HCT116 (cell line): ENCODE results near the gene FKBP6. TPM values are rescaled to one million over a fixed set of nuclear protein-coding genes. Genes with fewer than 3 reads are reported as not detected.

Experiments used
- ATAC-seq: fragments of 200-7000 bp; cut with Tn5 transposase; 2 replicates; pipeline ENCODE4 v1.9.1; 2020; ENCODE audit warnings: mild to moderate bottlenecking, moderate library complexity
- BruUV-seq: library from RNA; stranded (reverse); fragments of 400-500 nt; replicated peaks from 2 replicates; lab custom pipeline; 2021; lab: Mats Ljungman, UMichigan
- CTCF ChIA-PET: fragments of 300-600 bp; sonication (Branson Sonifier 250); formaldehyde crosslinking; loops from one replicate; lab custom pipeline; 2021; ENCODE audit warnings: antibody characterized with exemption; lab: Charles Lee
- POLR2A ChIA-PET: fragments of 300-600, 350-600 bp; sonication (Branson Sonifier 250); formaldehyde crosslinking; loops from one replicate; lab custom pipeline; 2021; ENCODE audit warnings: antibody characterized with exemption; lab: Charles Lee
- RAD21 ChIA-PET, 2 experiments: fragments of 300-600 bp; sonication (Branson Sonifier 250); formaldehyde crosslinking; loops; one replicate each; lab custom pipeline; 2023; ENCODE audit warnings: low total read pairs in 2 of 2; ENCODE audit not compliant: uncharacterized antibody in 2 of 2, unreplicated experiment in 2 of 2, low non-redundant PET in 1 of 2; lab: Charles Lee
- DNase-seq: peaks from one replicate; pipeline ENCODE4 v3.0.0-alpha.2; 2010; ENCODE audit warnings: low read depth, low spot score
- H2AFZ ChIP-seq: fragments of 200-600 bp; shearing (Covaris generic), sonication (generic); 2 replicates; pipeline ENCODE4 v1.6.1; 2017; ENCODE audit warnings: low read depth, mixed run types, mixed read lengths, antibody characterized with exemption, low read length; ENCODE audit not compliant: poor library complexity, severe bottlenecking
- H3K27ac ChIP-seq: 2 replicates; pipeline ENCODE4 v1.5.1; 2012; ENCODE audit warnings: low read depth, low read length
- H3K27me3 ChIP-seq: fragments of 200-600 bp; sonication (generic); 2 replicates; pipeline ENCODE4 v1.6.1; 2016; ENCODE audit warnings: mixed run types, low read length, mixed read lengths; ENCODE audit not compliant: insufficient read depth
- H3K36me3 ChIP-seq, 2 experiments: fragments of 200-500 bp in 1 of 2; fragments of 200-600 bp in 1 of 2; sonication (Bioruptor generic) in 1 of 2; sonication (generic) in 1 of 2; 2 replicates each; pipeline versions ENCODE4 v1.5.1 to v1.6.1; 2014 to 2016; ENCODE audit warnings: low read length in 2 of 2, inconsistent platforms in 1 of 2, mixed read lengths in 1 of 2, mixed run types in 1 of 2; ENCODE audit not compliant: insufficient read depth in 2 of 2, control insufficient read depth in 1 of 2
- H3K4me1 ChIP-seq, 2 experiments: fragments of 200-600 bp in 1 of 2; sonication (generic) in 1 of 2; 2 replicates each; pipeline versions ENCODE4 v1.5.1 to v1.6.1; 2012 to 2017; ENCODE audit warnings: low read length in 2 of 2, inconsistent platforms in 1 of 2, mild to moderate bottlenecking in 1 of 2, mixed read lengths in 1 of 2, mixed run types in 1 of 2, moderate library complexity in 1 of 2; ENCODE audit not compliant: insufficient read depth in 2 of 2, control insufficient read depth in 1 of 2
- H3K4me2 ChIP-seq: fragments of 200-600 bp; sonication (generic); 2 replicates; pipeline ENCODE4 v1.6.1; 2017; ENCODE audit warnings: mixed run types, low read length, mixed read lengths
- H3K4me3 ChIP-seq, 2 experiments: fragments of 200-600 bp in 1 of 2; sonication (generic) in 1 of 2; replicated peaks in 1 of 2; 2 replicates each; pipeline ENCODE4 v1.5.1; 2011 to 2016; ENCODE audit warnings: low read length in 2 of 2, control low read depth in 1 of 2, low read depth in 1 of 2, mild to moderate bottlenecking in 1 of 2, mixed read lengths in 1 of 2, mixed run types in 1 of 2
- H3K79me2 ChIP-seq: fragments of 200-600 bp; sonication (generic); 2 replicates; pipeline ENCODE4 v1.6.1; 2017; ENCODE audit warnings: mild to moderate bottlenecking, mixed run types, low read length, moderate library complexity, mixed read lengths; ENCODE audit not compliant: insufficient read depth
- H3K9ac ChIP-seq: fragments of 200-600 bp; sonication (generic); 2 replicates; pipeline ENCODE4 v1.6.1; 2016; ENCODE audit warnings: low read length, mixed read lengths
- H3K9me2 ChIP-seq: fragments of 200-600 bp; sonication (generic), shearing (Covaris generic); 2 replicates; pipeline ENCODE4 v1.6.1; 2017; ENCODE audit warnings: mixed run types, mild to moderate bottlenecking, moderate library complexity; ENCODE audit not compliant: insufficient read depth
- H3K9me3 ChIP-seq, 2 experiments: fragments of 200-500 bp in 1 of 2; fragments of 200-600 bp in 1 of 2; sonication (Bioruptor generic) in 1 of 2; sonication (generic) in 1 of 2; 2 replicates each; pipeline ENCODE4 v1.6.1; 2014 to 2017; ENCODE audit warnings: low read length in 2 of 2, mixed read lengths in 2 of 2, inconsistent platforms in 1 of 2, low read depth in 1 of 2, mild to moderate bottlenecking in 1 of 2, mixed run types in 1 of 2, moderate library complexity in 1 of 2; ENCODE audit not compliant: control insufficient read depth in 1 of 2, insufficient read depth in 1 of 2
- H4K20me1 ChIP-seq: fragments of 200-600 bp; sonication (generic), shearing (Covaris generic); 2 replicates; pipeline ENCODE4 v1.6.1; 2017; ENCODE audit warnings: mixed run types, mild to moderate bottlenecking, moderate library complexity; ENCODE audit not compliant: insufficient read depth
- CTCF ChIP-seq, 3 experiments: fragments of 200-600 bp in 1 of 3; sonication (generic) in 1 of 3; IDR thresholded peaks in 2 of 3; conservative IDR thresholded peaks in 1 of 3; 2 replicates each; pipeline ENCODE4 v1.5.1; 2012 to 2017; ENCODE audit warnings: low read depth in 2 of 3, low read length in 2 of 3, antibody characterized with exemption in 1 of 3, borderline replicate concordance in 1 of 3, control low read depth in 1 of 3, mild to moderate bottlenecking in 1 of 3, mixed read lengths in 1 of 3, mixed run types in 1 of 3, moderate library complexity in 1 of 3; ENCODE audit not compliant: insufficient read depth in 1 of 3
- FOSL1 ChIP-seq: IDR thresholded peaks from 2 replicates; pipeline ENCODE4 v1.6.1; 2012; ENCODE audit warnings: low read depth
- MAX ChIP-seq: IDR thresholded peaks from 2 replicates; pipeline ENCODE4 v1.6.1; 2012
- POLR2AphosphoS5 ChIP-seq: IDR thresholded peaks from 2 replicates; pipeline ENCODE4 v1.6.1; 2011; ENCODE audit warnings: mild to moderate bottlenecking, low read depth, low read length, moderate library complexity
- TCF7L2 ChIP-seq: IDR thresholded peaks from 2 replicates; pipeline ENCODE4 v1.7.0; 2011; ENCODE audit warnings: borderline replicate concordance, inconsistent platforms; ENCODE audit not compliant: insufficient read depth, insufficient read length; ENCODE audit errors: extremely low read depth
- ZFX ChIP-seq: fragments of 450-650 bp; IDR thresholded peaks from 2 replicates; pipeline ENCODE4 v1.6.1; 2017
- intact Hi-C: fragments of 100-400 bp; cut with micrococcal nuclease; formaldehyde crosslinking; loops from 2 replicates; pipeline ENCODE4 v1.10.0; 2022
- total RNA-seq: library from RNA; stranded (reverse); gene quantifications from one replicate; pipeline ENCODE4 v1.2.1, GENCODE V29; 2021; ENCODE audit not compliant: unreplicated experiment

The FKBP6 gene
- total RNA-seq, 1 experiment from 2014 or later: not detected

GRCh38 chr7:73363225-73364005 is 35.5 kb downstream of the FKBP6 start:
- H3K27ac ChIP-seq: no peak overlapping the region
- no peak overlapping the region for H3K4me3 ChIP-seq
- no peak overlapping the region for H3K4me2 ChIP-seq
- ChIA-PET RAD21 (no interaction called here), POLR2A (no interaction called here), CTCF (no interaction called here)
- no peaks in the 10 kb centered on the region for H3K4me1 ChIP-seq
- intact Hi-C loops: no loop called here
- TF ChIP-seq FOSL1: no peak
- no peak for TF ChIP-seq ZFX
- TF ChIP-seq CTCF (IDR thresholded peaks at IDR 0.05 in 2 of 3, conservative IDR thresholded peaks at IDR 0.05 in 1 of 3; ENCODE audit: borderline replicate concordance in 1 of 3, insufficient read depth in 1 of 3, low read depth in 2 of 3, low read length in 2 of 3): no peak
- TF ChIP-seq MAX: no peak
- TF ChIP-seq TCF7L2: no peak
- no peak for TF ChIP-seq POLR2AphosphoS5
- DNase-seq (no peak), ATAC-seq (no peak)
- no peak overlapping the region for H3K9ac ChIP-seq
- BruUV-seq: no TSS peak
- H3K27me3 ChIP-seq: no peaks in the 10 kb centered on the region
- H3K9me2 ChIP-seq: no peaks in the 10 kb centered on the region
- H2AFZ ChIP-seq: no peak overlapping the region
- H3K36me3 ChIP-seq: no peaks in the 10 kb centered on the region
- H3K9me3 ChIP-seq: no peaks in the 10 kb centered on the region
- no peaks in the 10 kb centered on the region for H3K79me2 ChIP-seq
- no peaks in the 10 kb centered on the region for H4K20me1 ChIP-seq
